Activated effector memory CD4-positive, alpha-beta T cell treated with Interleukin-2 at 50 U/mL for 16 hours (primary cell): Measurements from ENCODE around the gene KLC3.
"Not testable (repeated sequence)": the region's sequence is repeated elsewhere in the genome, so short reads cannot be mapped to it uniquely, and the experiment has no call there.

Experiments
- DNase-seq: peaks from one replicate; pipeline ENCODE4 v3.0.0-alpha.2; 2020

KLC3 gene

GRCh38 chr19:45340232-45340898, at the start of gene KLC3:
Gene KLC3 (plus strand): TSS chr19:45340750. CDS start chr19:45345542, 4,792 bp downstream.
- DNase-seq = peak; percentile 10

DNA sequence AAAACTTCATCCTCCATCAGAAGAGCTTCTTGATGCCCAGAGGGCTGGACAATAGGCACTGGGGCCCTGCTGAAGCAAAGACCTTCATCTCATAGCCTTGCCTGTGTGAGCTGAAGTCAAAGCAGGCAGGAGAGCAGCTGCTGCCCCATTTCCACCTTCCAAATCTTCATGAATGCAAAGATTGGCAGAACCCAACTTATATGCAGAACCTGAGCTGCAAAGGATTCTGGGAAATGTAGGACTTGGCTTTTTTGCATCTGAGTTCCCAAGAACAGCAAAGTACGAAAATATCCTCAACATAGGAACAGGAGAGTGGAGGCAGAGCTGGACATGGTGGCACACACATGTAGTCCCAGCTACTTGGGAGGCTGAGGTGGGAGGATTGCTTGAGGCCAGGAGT, 48.7 kb upstream of the KLC3 start:
- no peak for DNase-seq

- DNase-seq = no peak
These were observed 46.9 kb upstream of the KLC3 start for GRCh38 chr19:45293682-45294081.

DNA sequence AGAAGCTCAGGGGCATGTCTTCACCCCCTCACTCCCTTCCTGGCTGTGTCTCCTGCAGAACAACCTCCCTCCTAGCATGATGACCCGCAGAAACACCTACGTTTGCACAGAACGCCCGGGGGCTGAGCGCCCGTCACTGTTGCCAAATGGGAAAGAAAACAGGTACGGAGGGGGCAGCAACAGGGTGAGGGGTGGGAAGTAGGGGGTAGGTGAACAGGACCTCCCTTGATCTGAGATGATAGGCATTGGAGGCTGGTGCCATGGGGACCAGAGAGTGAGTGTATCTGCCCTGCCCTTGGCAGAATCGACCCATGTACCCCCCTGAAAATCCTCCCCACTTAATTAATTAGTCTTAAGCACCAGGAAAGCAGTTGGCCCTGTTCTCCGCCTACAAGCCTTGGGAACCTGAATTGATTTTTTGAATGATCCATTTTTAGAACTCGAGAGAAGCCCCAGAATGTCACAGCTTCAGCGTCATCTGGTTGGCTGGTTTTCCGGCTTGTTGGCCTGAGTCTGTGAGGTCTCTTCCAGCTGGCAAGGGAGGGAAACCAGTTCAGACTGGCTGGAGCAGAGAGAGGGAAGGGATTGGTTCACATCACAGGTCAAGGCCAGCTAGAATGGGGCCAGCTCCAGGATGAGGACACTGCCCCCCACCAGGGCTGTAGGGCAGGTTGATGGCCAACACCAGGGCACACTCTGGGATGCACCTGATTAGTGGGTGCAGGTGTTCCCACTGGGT, 46.1 kb upstream of the KLC3 start:
- no peak for DNase-seq

GRCh38 chr19:45295873-45296272, 44.7 kb upstream of the KLC3 start:
- no peak for DNase-seq

DNA sequence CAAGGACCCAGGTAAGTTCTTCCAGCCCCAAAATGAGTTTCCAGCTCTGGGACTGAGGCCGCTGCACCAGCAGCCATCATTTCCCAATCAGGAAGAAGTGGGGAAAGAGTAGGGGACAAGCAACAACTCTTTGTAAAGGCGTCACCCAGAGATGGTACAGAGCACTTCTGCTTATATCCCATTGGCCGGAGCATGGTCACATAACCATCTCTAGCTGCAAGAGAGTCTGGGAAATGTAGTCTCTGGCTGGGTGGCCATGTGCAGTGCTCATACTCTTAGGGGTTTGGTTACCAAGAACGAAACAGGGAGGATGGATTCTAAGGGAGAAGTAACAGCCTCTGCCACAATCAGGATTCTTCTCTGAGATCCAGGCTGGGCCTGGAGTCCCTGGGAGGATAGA, 44.2 kb upstream of the KLC3 start:
- DNase-seq = no peak

GRCh38 chr19:45297674-45298073, 42.9 kb upstream of the KLC3 start:
- DNase-seq = no peak

DNA sequence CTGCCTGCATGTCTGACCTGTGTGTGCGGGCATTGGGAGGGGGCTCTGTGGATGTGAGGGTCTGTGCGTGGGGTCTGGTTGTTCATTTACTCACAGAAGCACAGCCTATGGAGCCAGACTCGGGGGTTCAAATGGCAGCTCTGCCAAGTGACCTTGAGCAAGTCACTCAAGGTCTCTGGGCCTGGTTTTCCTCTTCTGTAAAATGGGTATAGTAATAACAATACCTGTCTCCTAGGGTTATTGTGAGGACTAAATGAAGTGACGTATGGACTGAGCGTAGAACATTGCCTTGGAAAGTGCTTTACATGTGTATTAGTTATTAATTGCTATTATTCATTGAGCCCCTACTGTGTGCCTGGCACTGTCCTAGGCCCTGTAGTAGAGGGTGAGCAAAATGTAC, 42.3 kb upstream of the KLC3 start:
- no peak for DNase-seq

- DNase-seq = no peak
These were observed 40.8 kb upstream of the KLC3 start for GRCh38 chr19:45299719-45300118.

GRCh38 chr19:45302416-45302815, 38.1 kb upstream of the KLC3 start:
- DNase-seq = no peak

DNA sequence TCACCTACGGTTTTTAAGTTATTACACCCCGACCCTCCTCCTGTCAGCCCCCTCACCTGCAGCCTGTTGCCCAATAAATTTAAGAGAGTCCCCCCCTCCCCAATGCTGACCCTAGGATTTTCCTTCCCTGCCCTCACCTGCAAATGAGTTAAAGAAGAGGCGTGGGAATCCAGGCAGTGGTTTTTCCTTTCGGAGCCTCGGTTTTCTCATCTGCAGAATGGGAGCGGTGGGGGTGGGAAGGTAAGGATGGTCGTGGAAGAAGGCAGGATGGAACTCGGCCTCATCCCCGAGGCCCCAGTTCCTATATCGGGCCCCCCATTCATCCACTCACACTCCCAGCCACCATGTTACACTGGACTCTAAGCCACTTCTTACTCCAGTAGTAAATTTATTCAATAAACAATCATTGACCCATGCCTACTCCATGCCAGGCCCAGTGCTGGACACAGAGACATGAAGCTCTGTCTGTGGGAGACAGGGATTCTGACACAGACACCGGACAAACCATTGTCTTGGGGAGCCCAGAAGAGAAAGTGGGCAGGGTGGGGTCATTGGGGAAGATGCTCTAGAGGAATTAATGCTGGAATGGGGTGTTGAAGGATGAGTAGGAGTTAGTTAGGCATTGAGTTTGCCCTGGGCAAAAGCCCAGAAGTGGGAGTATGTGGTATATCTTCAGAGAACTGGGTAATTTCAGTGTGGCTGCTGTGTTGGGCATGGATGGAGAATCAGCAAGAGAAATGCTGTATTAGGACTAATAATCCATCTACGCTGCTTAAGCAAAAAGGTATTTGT, 37.1 kb upstream of the KLC3 start:
- no peak for DNase-seq

DNA sequence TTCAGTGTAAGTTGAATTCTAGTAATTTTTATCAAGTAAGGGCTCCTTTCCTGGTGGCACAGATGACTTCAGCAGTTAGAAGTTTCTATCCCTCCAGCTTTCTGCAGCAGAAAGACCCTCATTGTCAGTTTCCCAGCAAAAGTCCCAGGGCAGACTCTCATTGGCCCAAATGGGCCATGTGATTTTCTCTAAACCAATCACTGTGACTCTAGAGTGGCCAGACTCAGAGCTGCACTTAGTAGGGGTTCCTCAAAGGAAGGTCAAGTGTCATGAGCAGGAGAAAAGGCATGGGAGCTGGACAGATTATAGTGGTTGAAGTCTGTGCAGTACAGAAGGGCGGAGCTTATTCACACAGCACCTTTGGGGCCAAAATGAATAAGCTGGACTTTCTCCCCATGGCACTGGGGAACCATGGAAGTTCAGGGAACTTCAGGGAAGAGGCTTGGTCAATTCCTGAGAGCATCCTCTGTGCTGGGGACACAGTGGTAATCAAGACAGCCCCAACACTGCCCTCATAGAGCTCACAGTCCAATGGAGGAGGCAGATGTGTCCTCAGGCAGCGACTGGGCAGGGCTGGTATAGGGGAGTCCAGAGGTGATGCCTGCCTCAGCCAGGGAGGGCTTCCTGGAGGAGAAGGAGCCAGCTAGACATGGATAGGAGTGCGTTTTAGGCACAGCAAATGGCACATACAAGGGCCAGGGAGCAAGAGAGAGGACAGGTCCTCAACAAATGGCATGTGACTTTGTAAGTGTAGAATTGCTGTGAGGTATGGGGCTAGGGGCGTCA, 36.2 kb upstream of the KLC3 start:
- no peak for DNase-seq

GRCh38 chr19:45305007-45305406, 35.5 kb upstream of the KLC3 start:
- DNase-seq = no peak

DNA sequence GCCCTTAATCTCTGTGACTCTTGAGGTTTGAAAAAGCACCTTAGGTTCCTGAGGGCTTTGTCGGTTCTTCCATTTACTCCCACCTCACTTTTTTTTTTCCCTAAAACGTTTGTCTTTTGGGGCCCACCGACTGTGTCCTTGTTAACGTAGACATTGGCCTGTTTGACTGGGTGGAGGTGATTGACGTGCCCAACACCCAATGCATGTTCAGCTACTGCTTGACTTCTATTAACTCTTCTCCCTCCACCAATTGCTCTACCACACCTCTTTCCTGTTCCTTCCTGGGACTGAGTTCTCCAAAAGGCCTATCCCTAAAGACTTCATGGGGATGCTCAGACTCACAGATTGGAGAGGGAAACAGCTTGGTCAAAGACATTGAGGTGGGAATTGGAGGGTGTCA, 35.1 kb upstream of the KLC3 start:
- no peak for DNase-seq

DNA sequence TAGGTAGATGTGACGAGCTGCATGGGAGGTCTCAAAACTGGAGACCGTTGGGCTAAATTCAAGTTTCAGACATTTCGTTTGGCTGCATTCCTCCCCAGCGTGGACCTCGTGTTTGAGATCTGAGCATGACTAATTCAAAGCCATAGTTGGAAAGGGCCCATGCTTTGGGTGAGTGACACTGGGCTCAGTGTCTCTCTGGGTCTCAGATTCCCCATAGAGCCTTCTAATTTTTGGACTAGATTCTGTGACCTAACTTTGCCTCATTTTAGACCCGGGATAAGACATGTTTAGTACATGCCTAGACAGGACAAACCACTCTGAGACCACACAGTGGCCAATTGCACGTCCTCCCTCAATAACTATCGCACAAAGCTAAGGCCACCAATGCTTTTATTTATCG, 34.5 kb upstream of the KLC3 start:
- DNase-seq = no peak

DNA sequence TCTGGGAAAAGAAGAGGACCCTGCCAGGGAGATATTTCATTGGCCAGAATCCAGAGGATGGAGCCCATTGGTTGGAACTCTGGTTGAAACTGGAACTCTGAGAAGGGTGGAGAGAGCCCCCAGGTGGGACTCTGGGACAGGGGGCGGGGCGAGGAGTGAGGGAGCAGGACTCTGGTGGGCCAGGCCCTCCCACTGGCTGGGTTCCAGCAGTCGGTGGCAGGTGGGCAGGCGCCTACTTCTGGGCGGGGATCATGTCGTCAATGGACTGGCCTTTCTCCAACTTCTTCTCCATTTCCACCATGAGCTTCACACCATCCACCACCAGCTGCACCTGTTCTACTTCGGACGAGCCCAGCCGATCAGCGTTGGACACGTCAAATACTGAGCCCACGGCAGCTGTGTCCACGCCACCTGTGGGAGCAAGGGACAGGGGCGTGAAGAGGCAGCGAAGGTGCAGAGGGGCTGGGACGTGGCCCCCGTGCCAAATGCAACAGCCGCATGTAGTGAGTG, 34.0 kb upstream of the KLC3 start:
- no peak for DNase-seq

DNA sequence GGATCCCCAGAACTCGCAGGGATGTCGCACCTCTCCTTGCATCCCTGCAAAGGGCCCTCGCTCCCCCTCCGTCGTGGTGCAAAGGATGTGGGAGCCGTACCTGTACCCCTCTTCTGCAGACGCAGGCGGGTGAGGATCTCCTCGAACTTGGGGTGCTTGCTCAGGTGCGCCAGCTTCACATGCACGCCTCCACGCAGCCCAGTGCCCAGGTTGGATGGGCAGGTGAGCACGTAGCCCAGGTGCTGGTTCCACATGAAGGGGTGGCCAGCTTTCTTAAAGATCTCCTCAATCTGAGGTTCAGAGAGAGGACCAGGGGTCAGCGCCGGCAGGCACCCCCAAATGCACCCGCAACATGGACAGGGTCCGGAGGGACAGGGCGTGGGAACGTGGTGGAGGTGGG, 33.2 kb upstream of the KLC3 start:
- no peak for DNase-seq

DNA sequence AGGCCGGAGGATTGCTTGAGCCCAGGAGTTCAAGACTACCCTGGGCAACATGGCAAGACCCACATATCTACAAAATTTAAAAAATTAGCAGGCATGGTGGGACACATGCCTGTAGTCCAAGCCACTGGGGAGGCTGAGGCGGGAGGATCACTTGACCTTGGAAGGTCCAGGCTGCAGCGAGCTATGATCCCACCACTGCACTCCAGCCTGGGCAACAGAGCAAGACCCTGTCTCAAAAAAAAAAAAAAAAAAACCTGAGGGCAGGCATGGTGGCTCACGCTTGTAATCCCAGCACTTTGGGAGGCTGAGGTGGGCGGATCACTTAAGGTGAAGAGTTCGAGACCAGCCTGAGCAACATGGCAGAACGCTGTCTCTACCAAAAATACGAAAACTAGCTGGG, 31.2 kb upstream of the KLC3 start:
- DNase-seq = not testable (repeated sequence)

DNA sequence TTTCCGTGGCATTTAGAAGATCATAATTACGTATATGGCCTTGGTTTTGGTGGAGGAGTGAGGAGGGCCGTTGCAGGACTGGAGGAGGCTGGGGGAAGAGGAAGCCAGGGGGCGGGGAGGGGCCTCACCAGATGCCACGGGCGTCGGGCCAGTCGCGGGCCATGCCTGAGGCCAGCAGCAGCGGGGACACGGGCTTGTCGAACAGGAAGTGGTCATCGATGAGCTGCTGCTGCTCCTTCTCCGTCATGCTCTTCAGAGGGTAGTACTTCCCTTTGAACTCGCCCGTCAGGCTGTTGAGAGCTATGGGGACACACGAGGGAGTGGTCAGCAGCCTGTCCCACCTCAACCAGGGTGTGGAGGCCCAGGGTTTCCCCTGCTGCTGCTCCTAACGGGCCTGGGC, 28.9 kb upstream of the KLC3 start:
- no peak for DNase-seq

GRCh38 chr19:45312285-45312684, 28.3 kb upstream of the KLC3 start:
- not testable (repeated sequence) for DNase-seq

DNA sequence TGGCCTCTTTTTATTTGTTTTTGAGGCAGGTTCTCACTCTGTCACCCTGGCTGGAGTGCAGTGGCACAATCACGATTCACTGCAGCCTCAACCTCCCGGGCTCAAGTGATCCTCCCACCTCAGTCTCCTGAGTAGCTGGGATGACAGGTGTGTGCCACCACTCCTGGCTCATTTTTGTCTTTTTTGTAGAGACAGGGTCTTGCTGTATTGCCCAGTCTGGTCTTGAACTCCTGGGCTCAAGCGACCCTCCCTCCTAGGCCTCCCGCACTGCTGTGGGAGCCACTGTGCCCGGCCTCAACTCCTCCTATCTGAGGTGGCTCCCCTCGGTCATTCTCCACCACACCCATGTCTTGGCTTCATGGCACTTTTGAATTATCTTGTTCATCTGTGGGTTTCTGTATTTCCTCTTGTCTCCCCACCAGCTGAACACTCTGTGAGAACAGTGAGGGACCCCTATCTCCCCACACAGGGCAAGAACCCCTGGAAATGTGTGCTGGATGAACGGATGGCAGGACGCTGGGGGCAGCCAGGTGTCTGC, 25.8 kb upstream of the KLC3 start:
- DNase-seq = no peak

GRCh38 chr19:45315304-45315703, 25.2 kb upstream of the KLC3 start:
- no peak for DNase-seq
